Measurements from ENCODE around the gene PTPRR.

- TF ChIP-seq ZNF274 (IDR thresholded peaks at IDR 0.05; ENCODE audit: low read depth, low read length) = no peak
- no peak for TF ChIP-seq YY1 (IDR thresholded peaks at IDR 0.05; ENCODE audit: insufficient read depth, insufficient read length)
These were observed 11.6 kb downstream of the PTPRR start for GRCh38 chr12:70908978-70909377.

Measured in NT2/D1 (cell line).